Smooth muscle cell of the pulmonary artery (primary cell): ENCODE results near the gene DKK2. TPM values are rescaled to one million over a fixed set of nuclear protein-coding genes. Genes with fewer than 3 reads are reported as not detected.

Experiments
- total RNA-seq: library from RNA; depleted of rRNA; stranded (reverse); fragments of >200 nt; gene quantifications from 2 replicates; pipeline ENCODE4 v1.2.3, GENCODE V29; 2014

Gene DKK2
- 0.23 TPM in 1 of 2 replicates, not detected in the other for total RNA-seq

GRCh38 chr4:107035819-107036583 is at the start of gene DKK2:
Gene DKK2, minus strand, starts transcription at chr4:107036313. Its CDS starts 722 bp downstream, at chr4:107035591.

